Panc1 (cell line): ENCODE results near the gene PHF21A. TPM values are rescaled to one million over a fixed set of nuclear protein-coding genes. Genes with fewer than 3 reads are reported as not detected.

Source experiments
- ATAC-seq: fragments of 200-7000 bp; cut with Tn5 transposase; 2 replicates; pipeline ENCODE4 v1.9.1; 2020; ENCODE audit warnings: mild to moderate bottlenecking, moderate library complexity
- BruUV-seq: library from RNA; stranded (reverse); fragments of 400-500 nt; replicated peaks from 2 replicates; lab custom pipeline; 2021; lab: Mats Ljungman, UMichigan
- CTCF ChIA-PET: fragments of 300-600 bp; sonication (Branson Sonifier 250); formaldehyde crosslinking; loops from one replicate; lab custom pipeline; 2022; ENCODE audit warnings: antibody characterized with exemption; lab: Charles Lee
- POLR2A ChIA-PET: fragments of 300-600 bp; sonication (Branson Sonifier 250); formaldehyde crosslinking; loops from one replicate; lab custom pipeline; 2022; ENCODE audit warnings: antibody characterized with exemption; lab: Charles Lee
- DNase-seq: peaks from one replicate; pipeline ENCODE4 v3.0.0-alpha.2; 2010; ENCODE audit warnings: low read depth, low spot score
- H3K27ac ChIP-seq: 2 replicates; pipeline ENCODE4 v1.5.1; 2011; ENCODE audit warnings: mild to moderate bottlenecking, low read length, inconsistent platforms
- H3K27me3 ChIP-seq: fragments of 200-500 bp; sonication (Bioruptor generic); 2 replicates; pipeline ENCODE4 v1.6.0; 2014; ENCODE audit warnings: low read length, inconsistent platforms; ENCODE audit not compliant: control insufficient read depth, insufficient read depth
- H3K36me3 ChIP-seq: fragments of 200-500 bp; sonication (Bioruptor generic); 2 replicates; pipeline ENCODE4 v1.5.1; 2014; ENCODE audit warnings: inconsistent platforms, mild to moderate bottlenecking, low read length, moderate library complexity; ENCODE audit not compliant: control insufficient read depth, insufficient read depth
- H3K4me1 ChIP-seq: 2 replicates; pipeline ENCODE4 v1.5.1; 2011; ENCODE audit warnings: inconsistent platforms, mild to moderate bottlenecking, low read length, moderate library complexity; ENCODE audit not compliant: control insufficient read depth, insufficient read depth
- H3K4me3 ChIP-seq, 2 experiments: 2 replicates each; pipeline ENCODE4 v1.5.1; 2011 to 2012; ENCODE audit warnings: low read depth in 2 of 2, low read length in 2 of 2, mild to moderate bottlenecking in 2 of 2, inconsistent platforms in 1 of 2, moderate library complexity in 1 of 2
- H3K9me3 ChIP-seq: fragments of 200-500 bp; sonication (Bioruptor generic); 2 replicates; pipeline ENCODE4 v1.5.1; 2014; ENCODE audit warnings: low read depth, mild to moderate bottlenecking, inconsistent platforms, low read length, moderate library complexity; ENCODE audit not compliant: control insufficient read depth, insufficient read depth
- POLR2AphosphoS5 ChIP-seq: IDR thresholded peaks from 2 replicates; pipeline ENCODE4 v1.6.1; 2012; ENCODE audit warnings: mild to moderate bottlenecking, low read depth, low read length, moderate library complexity
- SIN3A ChIP-seq: IDR thresholded peaks from 2 replicates; pipeline ENCODE4 v1.6.1; 2012; ENCODE audit warnings: low read depth, mild to moderate bottlenecking, low read length, moderate library complexity, borderline replicate concordance; ENCODE audit not compliant: insufficient read depth
- TCF7L2 ChIP-seq: IDR thresholded peaks from 2 replicates; pipeline ENCODE4 v1.6.1; 2011; ENCODE audit warnings: mild to moderate bottlenecking, low read depth, low read length, inconsistent platforms
- in situ Hi-C: cut with HindIII; loops from 2 replicates; pipeline ENCODE4 v1.10.0; 2016; ENCODE audit warnings: low sequenced_read_pairs, low pct_unique_long_range_greater_than_20kb
- intact Hi-C: fragments of 100-400 bp; cut with micrococcal nuclease; formaldehyde crosslinking; loops from one replicate; pipeline ENCODE4 v1.10.0; 2022; ENCODE audit not compliant: unreplicated experiment
- total RNA-seq: library from RNA; stranded (reverse); gene quantifications from one replicate; pipeline ENCODE4 v1.2.1, GENCODE V29; 2021; ENCODE audit not compliant: unreplicated experiment
- TF ChIP-seq, protein P1 (sequence below): fragments of 450-650 bp; IDR thresholded peaks from 2 replicates; pipeline ENCODE4 v1.5.1; 2017; ENCODE audit warnings: mild to moderate bottlenecking
- TF ChIP-seq, protein P2 (sequence below), 2 experiments: IDR thresholded peaks; 2 replicates each; pipeline ENCODE4 v1.6.1; 2011 to 2012; ENCODE audit warnings: low read depth in 2 of 2, control low read depth in 1 of 2, low read length in 1 of 2, mild to moderate bottlenecking in 1 of 2, moderate library complexity in 1 of 2; ENCODE audit not compliant: insufficient read depth in 1 of 2

PHF21A gene
- total RNA-seq, 1 experiment from 2014 or later: 45.7 TPM

DNA sequence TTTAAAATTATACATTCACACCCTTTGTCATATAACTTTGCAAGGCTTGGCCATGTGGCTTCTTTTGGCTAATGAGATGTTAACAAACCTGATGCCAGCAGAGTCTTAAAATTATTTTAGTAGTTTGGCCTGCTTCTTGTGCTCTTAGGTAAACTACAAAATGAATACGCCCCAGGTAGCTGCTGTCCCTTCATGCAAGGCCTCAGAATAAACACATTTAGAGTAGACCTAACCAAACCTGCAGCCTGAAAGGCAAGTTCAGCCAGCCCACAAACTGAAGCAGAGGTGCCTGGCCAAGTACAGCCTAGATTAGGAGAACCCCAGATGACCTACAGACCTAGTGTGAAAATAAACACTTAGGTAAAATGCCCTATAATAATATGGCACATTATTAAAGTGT lies 50.2 kb downstream of the PHF21A start:
- intact Hi-C loops: no loop called here
- in situ Hi-C loops: no loop called here
- no peaks in the 10 kb centered on the region for H3K9me3 ChIP-seq
- no peaks in the 10 kb centered on the region for H3K27me3 ChIP-seq
- peaks cover 8% of the 10 kb centered on the region; the same call in 1 of the 2 replicates for H3K36me3 ChIP-seq
- no peak overlapping the region for H3K4me3 ChIP-seq
- no peak for TF ChIP-seq SIN3A
- TF ChIP-seq POLR2AphosphoS5: no peak
- TF ChIP-seq TCF7L2: no peak
- TF ChIP-seq, protein P1, sequence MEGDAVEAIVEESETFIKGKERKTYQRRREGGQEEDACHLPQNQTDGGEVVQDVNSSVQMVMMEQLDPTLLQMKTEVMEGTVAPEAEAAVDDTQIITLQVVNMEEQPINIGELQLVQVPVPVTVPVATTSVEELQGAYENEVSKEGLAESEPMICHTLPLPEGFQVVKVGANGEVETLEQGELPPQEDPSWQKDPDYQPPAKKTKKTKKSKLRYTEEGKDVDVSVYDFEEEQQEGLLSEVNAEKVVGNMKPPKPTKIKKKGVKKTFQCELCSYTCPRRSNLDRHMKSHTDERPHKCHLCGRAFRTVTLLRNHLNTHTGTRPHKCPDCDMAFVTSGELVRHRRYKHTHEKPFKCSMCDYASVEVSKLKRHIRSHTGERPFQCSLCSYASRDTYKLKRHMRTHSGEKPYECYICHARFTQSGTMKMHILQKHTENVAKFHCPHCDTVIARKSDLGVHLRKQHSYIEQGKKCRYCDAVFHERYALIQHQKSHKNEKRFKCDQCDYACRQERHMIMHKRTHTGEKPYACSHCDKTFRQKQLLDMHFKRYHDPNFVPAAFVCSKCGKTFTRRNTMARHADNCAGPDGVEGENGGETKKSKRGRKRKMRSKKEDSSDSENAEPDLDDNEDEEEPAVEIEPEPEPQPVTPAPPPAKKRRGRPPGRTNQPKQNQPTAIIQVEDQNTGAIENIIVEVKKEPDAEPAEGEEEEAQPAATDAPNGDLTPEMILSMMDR: no peak
- TF ChIP-seq, protein P2, sequence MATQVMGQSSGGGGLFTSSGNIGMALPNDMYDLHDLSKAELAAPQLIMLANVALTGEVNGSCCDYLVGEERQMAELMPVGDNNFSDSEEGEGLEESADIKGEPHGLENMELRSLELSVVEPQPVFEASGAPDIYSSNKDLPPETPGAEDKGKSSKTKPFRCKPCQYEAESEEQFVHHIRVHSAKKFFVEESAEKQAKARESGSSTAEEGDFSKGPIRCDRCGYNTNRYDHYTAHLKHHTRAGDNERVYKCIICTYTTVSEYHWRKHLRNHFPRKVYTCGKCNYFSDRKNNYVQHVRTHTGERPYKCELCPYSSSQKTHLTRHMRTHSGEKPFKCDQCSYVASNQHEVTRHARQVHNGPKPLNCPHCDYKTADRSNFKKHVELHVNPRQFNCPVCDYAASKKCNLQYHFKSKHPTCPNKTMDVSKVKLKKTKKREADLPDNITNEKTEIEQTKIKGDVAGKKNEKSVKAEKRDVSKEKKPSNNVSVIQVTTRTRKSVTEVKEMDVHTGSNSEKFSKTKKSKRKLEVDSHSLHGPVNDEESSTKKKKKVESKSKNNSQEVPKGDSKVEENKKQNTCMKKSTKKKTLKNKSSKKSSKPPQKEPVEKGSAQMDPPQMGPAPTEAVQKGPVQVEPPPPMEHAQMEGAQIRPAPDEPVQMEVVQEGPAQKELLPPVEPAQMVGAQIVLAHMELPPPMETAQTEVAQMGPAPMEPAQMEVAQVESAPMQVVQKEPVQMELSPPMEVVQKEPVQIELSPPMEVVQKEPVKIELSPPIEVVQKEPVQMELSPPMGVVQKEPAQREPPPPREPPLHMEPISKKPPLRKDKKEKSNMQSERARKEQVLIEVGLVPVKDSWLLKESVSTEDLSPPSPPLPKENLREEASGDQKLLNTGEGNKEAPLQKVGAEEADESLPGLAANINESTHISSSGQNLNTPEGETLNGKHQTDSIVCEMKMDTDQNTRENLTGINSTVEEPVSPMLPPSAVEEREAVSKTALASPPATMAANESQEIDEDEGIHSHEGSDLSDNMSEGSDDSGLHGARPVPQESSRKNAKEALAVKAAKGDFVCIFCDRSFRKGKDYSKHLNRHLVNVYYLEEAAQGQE (IDR thresholded peaks at IDR 0.05; ENCODE audit: insufficient read depth in 1 of 2, low read depth in 2 of 2, low read length in 1 of 2): no peak
- H3K4me1 ChIP-seq: peaks cover 5% of the 10 kb centered on the region; the same call in 1 of the 2 replicates
- H3K27ac ChIP-seq: no peak overlapping the region
- ChIA-PET CTCF (no interaction called here), POLR2A (no interaction called here)
- ATAC-seq: no peak
- DNase-seq: no peak
- BruUV-seq: no TSS peak

DNA sequence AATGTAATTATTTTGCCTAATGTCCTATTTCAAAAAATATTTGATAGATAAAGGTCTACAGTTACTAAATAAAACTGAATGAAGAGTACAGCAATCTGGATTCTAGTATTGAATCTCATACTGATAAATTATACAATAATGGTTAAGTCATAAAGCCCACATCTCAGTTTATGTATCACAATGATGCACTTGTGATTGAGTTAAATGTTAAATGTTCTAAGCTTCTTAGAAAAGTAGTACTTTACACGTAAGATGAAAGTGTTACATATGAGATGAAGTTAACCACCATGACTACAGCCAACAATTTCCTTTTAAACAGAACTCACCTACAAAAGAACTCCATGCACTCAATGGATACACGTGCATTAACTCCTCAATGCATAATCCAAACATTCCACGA lies 51.7 kb downstream of the PHF21A start:
- H3K27ac ChIP-seq: no peak overlapping the region
- ChIA-PET CTCF (no interaction called here), POLR2A (interaction anchor here (0.7 kb wide), 1 partner anchor 13 kb away, joined by 4 read pairs; no protein-coding TSS in a partner anchor)
- ATAC-seq (no peak), DNase-seq (no peak)
- no peak for TF ChIP-seq TCF7L2
- no peak for TF ChIP-seq SIN3A
- no peak for TF ChIP-seq POLR2AphosphoS5
- TF ChIP-seq, protein P1: no peak
- H3K36me3 ChIP-seq: peaks cover 8% of the 10 kb centered on the region; the same call in 1 of the 2 replicates
- H3K4me1 ChIP-seq: no peaks in the 10 kb centered on the region
- no peak overlapping the region for H3K4me3 ChIP-seq
- no peaks in the 10 kb centered on the region for H3K9me3 ChIP-seq
- no peaks in the 10 kb centered on the region for H3K27me3 ChIP-seq
- no TSS peak for BruUV-seq
- in situ Hi-C loops (no loop called here), intact Hi-C loops (no loop called here)
